GM18951 (cell line): ENCODE results near the gene THSD7A.

Experiments
- POLR2A ChIP-seq: IDR thresholded peaks from 4 replicates; pipeline ENCODE4 v1.6.1; 2011; ENCODE audit warnings: mild to moderate bottlenecking; ENCODE audit not compliant: insufficient read length, insufficient read depth; ENCODE audit errors: extremely low read depth
- in situ Hi-C: fragments of 300-500 bp; cut with MboI; formaldehyde crosslinking; loops from one replicate; pipeline ENCODE4 v1.12.0; 2022; ENCODE audit warnings: low sequenced_read_pairs, mixed read lengths, inconsistent platforms; ENCODE audit not compliant: unreplicated experiment

The THSD7A gene

GRCh38 chr7:11835260-11835659, 3.3 kb upstream of the THSD7A start:
- in situ Hi-C loops = no loop called here
- no peak for TF ChIP-seq POLR2A

DNA sequence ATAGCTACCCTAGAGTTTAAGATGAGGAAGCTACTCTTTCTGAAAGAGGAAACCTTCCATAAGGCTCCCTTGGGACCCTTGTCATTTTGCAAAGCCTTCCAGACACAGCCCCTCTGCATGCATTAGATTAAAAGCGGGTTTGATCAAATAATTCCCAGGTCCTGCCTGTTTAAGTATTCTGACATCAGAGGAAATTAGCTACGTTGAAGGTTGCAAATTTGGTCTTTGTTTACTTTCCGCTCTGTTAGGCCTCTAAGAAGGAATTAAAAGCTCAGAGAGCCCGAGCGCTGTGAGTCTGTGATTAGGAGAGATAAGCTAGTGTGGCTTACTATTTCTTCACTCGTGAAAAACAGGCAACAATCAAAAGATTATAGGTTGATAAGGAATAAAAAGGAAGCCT, 1.4 kb upstream of the THSD7A start:
- in situ Hi-C loops = no loop called here
- no peak for TF ChIP-seq POLR2A

GRCh38 chr7:11831156-11831735, 752 bp downstream of the THSD7A start:
- in situ Hi-C loops = no loop called here
- TF ChIP-seq POLR2A = no peak

- TF ChIP-seq POLR2A = no peak
- in situ Hi-C loops = no loop called here
Observed at GRCh38 chr7:11830582-11831155, 1.3 kb downstream of the THSD7A start.

DNA sequence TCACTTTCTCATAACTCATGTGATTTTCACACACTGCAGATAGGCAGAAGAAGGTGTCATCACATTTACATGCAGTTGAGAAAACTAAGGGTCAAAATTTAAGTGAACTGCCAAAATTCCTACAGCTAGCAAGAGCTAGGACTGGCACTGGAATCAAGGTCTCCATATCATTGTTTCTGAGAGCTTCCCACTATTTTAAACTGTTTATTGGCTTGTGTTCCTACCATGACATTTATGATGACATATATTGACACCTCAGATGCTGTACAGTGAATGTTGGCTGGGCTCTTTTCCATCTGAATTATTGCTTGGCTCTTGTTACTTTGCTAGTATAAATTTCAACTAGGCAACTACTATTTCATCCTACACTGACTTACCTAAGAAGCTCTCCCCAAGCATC, 2.0 kb downstream of the THSD7A start:
- TF ChIP-seq POLR2A = no peak
- in situ Hi-C loops = no loop called here

GRCh38 chr7:11819947-11820346, 12.1 kb downstream of the THSD7A start:
- no peak for TF ChIP-seq POLR2A
- in situ Hi-C loops = no loop called here

GRCh38 chr7:11819271-11819670, 12.7 kb downstream of the THSD7A start:
- in situ Hi-C loops = no loop called here
- TF ChIP-seq POLR2A = no peak

- in situ Hi-C loops = no loop called here
- no peak for TF ChIP-seq POLR2A
Observed at GRCh38 chr7:11818281-11818680, 13.7 kb downstream of the THSD7A start.

GRCh38 chr7:11817111-11817740, 14.8 kb downstream of the THSD7A start:
- TF ChIP-seq POLR2A = no peak
- in situ Hi-C loops = no loop called here

- in situ Hi-C loops = no loop called here
- no peak for TF ChIP-seq POLR2A
Observed at GRCh38 chr7:11811709-11812108, 20.3 kb downstream of the THSD7A start.

GRCh38 chr7:11810043-11810625, 21.9 kb downstream of the THSD7A start:
- TF ChIP-seq POLR2A = no peak
- in situ Hi-C loops = no loop called here

- TF ChIP-seq POLR2A = no peak
- in situ Hi-C loops = no loop called here
Observed at GRCh38 chr7:11807000-11807399, 25.0 kb downstream of the THSD7A start.

DNA sequence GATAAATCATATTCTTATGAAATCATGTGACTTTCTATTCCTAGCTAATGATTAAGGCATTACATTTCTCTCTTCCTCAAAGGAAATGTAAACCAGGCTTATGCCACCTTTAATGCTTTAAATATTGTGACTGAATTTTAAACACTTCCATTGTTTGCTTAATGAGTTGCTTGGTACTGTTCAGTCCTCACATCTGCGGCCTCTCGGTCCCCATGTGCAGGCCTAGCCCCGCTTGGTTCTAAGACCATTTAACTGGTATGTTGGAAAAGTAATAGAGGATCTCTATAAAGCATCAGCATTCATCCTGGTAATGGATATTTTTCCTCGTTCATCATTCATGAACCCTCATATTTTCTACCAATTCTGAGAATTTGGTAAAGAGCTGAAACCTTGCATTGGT, 27.4 kb downstream of the THSD7A start:
- TF ChIP-seq POLR2A = no peak
- in situ Hi-C loops = no loop called here

DNA sequence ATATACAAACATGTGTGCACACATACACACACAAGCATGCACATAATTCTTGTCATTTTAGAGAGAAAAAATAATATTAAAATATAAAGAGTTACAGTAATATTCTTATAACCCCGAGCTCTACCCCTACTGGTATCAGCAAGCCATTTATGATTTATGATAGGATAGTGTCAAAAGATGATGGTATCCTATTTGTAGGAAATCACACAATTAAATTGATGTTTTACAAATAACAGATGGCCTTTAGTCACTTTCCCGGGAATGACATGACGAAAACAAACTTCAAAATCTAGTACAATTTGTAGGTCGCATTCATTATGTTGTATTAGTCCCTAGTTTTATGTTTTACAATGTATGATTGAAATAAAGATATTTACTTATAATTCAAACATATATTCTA, 36.8 kb downstream of the THSD7A start:
- TF ChIP-seq POLR2A = no peak
- in situ Hi-C loops = no loop called here
